GM04503 (cell line): ENCODE data around the gene CLPX.
"Not testable (repeated sequence)": the region's sequence is repeated elsewhere in the genome, so short reads cannot be mapped to it uniquely, and the experiment has no call there.

Experiments used
- DNase-seq: peaks from one replicate; pipeline ENCODE4 v3.0.0-alpha.2; 2012; ENCODE audit warnings: low read depth

CLPX gene

GRCh38 chr15:65206750-65207149 is 21.6 kb upstream of the CLPX start:
- no peak for DNase-seq

DNA sequence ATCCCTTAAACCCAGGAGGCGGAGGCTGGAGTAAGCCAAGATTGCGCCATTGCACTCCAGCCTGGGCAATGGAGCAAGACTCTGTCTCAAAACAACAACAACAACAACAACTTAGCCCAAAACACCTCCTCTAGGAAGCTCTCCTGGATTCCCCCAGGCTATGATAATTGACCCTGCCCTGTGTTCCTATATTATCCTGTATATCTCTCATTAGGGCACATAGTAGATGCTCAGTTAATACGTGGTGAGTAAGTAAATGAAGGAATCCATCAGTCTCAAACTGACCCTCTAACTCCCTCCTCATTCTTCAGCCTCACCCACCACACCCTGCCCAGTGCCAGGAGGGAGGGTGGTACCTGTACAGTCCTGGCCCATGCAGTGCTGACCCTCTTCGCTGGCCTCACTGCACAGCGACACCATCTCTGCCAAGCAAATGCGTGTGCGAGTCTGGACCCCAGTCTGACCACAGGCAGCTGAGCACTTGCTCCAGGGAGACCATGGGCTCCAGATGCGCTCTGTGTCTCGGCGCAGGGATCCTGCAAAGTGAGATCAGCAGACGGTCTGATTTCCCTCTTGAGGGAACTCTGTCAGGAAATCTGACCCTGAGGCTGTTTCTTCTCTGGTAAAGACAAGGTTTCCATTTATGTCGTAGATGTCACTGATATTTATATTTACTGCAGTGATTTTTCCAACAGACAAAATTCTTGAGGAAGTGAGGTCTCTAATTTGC is 20.0 kb upstream of the CLPX start:
- DNase-seq = no peak

DNA sequence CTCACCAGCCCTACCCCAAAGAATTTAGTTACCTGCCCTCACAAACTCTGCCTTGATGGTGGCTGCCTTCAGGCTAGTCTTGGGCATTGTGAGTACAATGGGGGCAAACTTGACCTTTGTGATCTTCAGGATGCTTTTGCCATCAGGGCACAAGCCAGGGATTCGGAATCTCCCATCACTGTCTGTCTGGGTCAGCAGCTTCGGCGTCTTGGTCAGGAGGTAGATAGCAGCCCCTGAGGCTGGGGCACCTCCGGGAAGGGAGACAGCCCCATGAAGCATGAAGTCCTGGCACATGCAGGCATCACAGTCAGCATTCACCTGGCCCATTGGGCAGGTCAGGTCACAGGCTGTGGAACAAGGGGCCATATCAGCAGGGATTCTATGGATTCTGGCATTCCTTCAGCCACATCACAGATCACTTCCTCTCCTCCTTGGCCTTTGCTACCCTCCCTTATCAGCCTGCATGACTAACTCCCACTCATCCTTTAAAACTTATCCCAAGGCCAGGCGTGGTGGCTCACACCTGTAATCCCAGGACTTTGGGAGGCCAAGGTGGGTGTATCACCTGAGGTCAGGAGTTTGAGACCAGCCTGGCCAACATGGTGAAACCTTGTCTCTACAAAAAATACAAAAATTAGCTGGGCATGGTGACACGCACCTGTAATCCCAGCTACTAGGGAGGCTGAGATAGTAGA is 19.2 kb upstream of the CLPX start:
- no peak for DNase-seq

DNA sequence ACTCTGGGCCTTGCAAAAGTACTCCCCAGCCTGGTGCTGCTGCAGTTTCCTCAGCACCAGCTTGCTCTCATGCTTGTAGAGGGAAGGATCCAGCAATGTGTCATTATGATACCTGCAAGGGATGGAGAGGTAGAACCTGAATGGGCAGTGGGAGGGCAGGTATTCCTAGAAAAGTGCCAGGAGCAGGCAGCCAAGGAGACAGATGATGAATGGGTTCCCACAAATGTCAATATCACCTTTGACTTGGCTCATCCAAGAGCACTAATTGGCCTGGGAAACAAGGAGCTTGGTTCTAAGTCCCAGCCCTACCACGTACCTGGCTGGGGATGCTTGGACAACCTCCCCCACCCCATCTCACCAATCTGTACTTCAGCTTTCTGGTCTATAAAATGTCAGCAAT is 16.8 kb upstream of the CLPX start:
- no peak for DNase-seq

GRCh38 chr15:65198571-65198970 is 13.4 kb upstream of the CLPX start:
- DNase-seq = no peak

- DNase-seq = no peak
These were observed 12.1 kb upstream of the CLPX start for GRCh38 chr15:65197337-65197645.

DNA sequence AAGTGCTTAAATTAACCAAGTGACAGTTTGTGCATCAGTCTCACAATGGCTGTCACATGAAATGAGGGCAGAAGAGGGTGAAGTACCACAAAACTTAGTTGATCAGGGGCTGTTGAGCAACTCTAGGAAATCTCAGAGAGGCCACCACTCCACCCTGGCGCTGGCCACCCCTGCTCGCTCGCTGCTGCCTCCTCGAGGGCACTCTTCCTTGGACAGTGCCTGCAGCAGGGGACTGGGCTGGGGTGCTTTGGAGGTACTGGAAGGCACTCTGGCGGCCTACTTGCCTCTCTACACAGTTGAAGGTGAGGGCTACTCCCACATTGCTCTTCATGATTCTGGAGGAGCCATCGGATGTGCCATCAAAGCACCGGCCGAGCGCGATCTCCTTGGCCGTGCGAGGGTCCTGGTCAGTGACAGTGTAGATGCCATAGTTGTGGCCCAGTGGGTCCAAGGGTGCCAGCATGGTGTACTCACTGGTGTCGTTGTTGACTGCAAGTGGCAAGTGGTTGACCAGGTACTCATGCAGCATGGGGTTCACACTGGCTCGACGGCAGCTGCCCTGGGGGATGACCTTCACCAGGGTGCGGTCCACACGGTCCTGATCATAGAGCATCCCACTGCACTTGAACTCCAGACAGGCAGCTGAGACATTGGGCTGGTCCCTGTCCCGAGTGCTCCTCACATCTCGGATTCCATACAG is 11.6 kb upstream of the CLPX start:
- DNase-seq = no peak

DNA sequence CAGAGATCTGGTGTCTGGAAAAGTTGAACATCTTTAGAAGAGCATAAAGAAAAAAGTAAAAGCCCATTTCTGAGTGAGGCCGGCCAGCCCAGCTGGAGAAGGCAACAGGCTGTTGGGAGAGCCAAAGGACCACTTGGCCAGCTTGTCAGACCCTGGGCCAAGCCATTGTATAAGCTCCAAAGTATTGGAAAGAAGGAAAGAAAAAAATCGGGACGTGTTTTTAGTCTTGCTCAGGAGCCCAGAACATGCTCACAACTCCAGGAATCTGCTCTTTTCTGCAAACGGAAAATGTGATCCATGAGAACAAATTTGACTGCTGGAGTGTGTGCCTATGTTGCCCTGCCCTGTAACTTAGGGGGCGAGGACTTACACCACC is 10.4 kb upstream of the CLPX start:
- DNase-seq = no peak

DNA sequence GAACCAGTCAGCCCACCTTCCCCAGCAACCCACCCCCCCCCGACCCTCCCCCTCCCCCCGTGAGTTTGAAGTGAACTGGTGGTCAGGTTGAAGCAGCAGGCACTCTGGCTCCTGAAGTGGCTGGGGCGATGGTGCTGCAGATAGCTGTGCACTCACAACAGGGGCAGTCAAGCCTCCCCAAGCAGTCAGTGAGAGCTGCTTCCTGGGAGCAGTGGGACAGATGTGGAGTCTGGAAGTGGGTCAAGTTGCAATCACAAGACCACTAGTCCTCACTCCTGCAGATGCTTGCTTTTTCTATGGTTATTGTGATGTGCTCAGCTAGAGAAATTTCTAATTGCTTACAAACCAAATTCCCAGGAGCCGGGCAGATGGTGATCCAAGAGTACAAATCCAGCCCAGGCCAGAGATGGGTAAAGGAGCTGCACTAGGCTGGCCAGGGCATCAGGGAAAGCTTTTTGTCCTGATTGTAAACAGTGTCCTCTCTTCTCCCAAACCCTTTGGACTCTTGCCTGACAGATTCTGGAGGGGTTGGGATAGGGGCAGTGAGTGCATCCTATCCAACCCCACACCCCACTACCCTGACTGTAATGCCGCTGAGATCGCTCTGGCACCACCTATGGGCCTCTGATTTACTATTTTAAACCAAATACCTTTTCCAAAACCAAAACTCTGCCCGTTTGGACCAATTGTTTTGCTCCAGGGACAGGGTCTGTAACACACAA is 9.8 kb upstream of the CLPX start:
- DNase-seq = no peak

GRCh38 chr15:65192016-65192415 is 6.9 kb upstream of the CLPX start:
- no peak for DNase-seq

DNA sequence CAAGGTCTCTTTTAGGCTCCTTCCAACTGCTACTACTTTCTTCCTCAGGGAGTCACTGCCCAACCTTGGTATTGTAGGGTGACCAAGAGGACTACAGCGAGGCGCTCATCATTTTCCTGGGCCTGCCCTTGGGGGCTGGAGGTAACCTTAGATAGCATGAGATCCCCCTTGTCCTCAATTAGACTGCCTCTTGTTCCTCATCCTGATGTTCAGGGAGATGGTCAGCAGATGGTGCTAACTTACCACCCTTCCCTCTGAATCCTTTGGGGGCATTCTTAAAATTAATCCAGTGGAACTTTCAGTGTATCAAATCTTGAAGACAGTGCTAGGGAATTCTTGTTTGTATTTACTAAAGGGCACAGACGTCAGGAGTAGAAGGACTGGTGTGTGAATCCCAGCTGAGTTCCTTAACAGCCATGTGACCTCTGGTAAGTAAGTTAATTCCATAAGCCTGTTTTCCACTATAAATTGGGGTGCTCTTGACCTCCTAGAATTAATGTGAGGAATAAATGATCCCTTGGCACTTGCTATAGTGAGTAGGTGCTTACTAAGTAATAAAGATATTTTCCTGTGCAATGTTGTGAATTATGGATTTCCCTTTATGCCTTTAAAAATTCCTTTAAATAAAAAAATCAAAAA is 4.1 kb upstream of the CLPX start:
- DNase-seq = no peak

DNA sequence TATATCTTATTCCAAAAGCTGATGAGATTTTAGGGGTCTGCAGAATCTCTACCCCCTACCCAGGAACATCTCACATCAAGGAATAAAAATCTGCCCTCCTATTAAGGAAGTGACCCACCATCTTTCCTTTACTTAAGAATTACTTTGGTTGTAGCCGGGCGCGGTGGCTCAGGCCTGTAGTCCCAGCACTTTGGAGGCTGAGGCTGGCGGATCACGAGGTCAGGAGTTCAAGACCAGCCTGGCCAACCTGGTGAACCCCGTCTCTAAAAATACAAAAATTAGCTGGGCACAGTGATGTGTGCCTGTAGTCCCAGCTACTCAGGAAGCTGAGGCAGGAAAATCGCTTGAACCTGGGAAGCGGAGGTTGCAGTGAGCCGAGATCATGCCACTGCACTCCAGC is 3.3 kb upstream of the CLPX start:
- not testable (repeated sequence) for DNase-seq

DNA sequence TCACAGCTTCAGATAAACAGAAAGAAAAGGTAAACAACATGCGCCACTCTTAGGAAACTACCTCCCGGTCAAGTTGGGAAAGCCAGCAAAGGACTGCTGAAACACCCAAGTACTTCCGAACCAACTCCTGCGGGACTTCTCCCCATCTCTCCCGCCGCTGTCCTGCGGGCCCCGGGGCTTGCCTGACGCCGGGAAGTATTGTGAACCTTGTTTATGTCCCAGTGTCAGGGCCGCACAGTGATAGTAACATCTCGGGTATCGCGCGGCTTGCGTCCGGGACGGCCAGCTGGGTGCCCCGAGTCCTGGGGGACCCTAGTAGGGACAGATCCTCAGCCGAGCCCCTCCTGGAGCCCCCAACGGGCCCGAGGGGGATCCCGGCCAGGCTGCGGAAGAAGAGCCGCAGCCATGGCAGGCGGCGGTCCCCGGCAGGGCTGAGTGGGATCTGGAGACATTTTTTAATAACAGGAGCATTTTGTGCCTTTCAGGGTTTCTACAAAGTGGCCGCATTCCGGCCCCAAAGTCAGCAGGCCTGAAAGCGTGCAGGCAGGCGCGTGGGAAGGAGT is 756 bp downstream of the CLPX start:
- DNase-seq = no peak

- no peak for DNase-seq
These were observed 1.3 kb downstream of the CLPX start for GRCh38 chr15:65183865-65184159.

DNA sequence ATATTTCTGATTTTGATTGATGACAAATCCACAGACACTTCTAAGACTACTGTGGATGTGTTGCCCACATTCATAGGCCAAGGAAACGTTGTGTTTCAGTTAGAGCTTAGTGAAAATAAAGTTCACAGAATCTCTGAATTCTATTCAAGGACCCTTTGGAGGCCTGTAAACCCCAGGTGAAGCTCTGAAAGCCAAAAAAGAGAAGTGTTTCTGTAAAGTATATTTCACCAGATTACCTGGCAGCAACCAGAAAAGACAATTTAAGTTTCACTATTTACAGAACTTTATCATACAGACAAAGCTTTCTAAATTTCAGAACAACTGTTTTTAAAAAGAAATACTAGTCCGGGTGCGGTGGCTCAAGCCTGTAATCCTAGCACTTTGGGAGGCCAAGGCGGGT is 2.6 kb downstream of the CLPX start:
- no peak for DNase-seq

DNA sequence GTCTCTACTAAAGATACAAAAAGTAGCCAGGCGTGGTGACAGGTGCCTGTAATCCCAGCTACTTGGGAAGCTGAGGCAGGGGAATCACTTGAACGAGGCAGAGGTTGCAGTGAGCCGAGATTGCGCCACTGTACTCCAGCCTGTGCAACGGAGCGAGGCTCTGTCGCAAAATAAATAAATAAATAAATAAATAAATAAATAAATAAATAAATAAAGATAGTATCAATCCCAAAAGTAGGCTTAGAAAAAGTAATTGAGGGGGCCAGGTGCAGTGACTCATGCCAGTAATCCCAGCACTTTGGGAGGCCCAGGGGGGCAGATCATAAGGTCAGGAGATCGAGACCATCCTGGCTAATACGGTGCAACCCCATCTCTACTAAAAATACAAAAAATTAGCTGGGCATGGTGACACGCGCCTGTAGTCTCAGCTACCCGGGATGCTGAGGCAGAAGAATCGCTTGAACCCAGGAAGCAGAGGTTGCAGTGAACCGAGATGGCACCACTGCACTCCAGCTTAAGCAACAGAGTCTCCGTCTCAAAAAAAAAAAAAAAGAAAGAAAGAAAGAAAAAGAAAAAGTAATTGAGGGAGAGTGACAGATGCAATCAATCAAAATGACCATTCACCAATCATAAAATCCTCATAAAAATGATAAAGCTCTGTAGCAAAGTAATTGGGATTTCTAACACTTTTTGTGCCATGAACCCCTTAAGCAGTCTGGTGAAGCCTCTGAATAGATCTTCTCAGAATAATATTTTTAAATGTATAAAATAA is 3.4 kb downstream of the CLPX start:
- DNase-seq = not testable (repeated sequence)

- no peak for DNase-seq
These were observed 5.0 kb downstream of the CLPX start for GRCh38 chr15:65180167-65180566.

DNA sequence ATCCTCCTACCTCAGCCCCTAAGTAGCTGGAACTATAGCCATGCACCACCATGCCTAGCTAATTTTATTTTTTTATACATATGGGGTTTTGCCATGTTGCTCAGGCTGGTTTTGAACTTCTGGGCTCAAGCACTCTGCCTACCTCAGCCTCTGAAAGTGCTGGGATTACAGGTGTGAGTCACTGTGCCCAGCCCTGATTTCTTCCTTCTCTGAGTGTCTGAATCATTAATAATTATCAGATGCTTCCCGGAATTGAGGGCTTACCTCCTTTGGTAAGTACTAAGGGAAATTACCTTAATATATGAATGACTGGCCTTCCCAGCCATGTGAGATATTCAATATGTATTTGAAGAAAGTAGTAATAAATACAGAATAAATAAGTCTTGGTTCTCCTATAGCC is 7.2 kb downstream of the CLPX start:
- DNase-seq = no peak

DNA sequence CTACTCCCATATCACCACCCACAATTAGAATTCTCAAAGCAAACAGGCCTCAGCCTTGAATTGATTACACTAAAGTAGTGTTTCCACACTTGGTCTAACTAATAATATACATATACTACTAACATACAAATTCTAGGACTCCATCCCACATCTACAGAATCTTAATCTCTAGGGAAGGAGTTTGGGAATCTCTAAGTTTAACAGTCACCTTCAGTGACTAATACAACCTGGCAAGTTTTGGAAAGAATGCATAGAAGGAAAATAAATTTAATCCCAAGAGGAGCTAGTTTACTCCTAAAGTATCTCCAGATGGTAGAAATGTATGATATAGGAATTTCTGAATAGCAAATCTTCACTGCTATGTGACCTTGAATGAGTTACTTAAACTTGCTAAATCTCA is 9.1 kb downstream of the CLPX start:
- no peak for DNase-seq

- no peak for DNase-seq
These were observed 9.6 kb downstream of the CLPX start for GRCh38 chr15:65175511-65175910.

DNA sequence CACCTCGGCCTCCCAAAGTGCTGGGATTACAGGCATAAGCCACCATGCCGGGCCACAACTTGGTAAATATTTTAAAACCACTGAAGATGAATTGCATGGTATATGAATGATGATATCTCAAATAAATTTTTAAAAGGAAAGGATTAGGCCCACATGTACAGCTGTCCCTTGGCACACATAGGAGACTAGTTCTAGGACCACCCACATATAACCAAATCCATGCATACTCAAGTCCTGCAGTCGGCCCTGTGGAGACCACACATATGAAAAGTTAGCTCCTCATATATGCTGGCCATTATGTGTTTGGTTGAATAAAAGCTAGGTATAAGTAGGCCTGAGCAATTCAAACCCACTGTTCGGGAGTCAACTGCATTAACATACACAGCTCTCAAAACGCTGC is 10.6 kb downstream of the CLPX start:
- no peak for DNase-seq

DNA sequence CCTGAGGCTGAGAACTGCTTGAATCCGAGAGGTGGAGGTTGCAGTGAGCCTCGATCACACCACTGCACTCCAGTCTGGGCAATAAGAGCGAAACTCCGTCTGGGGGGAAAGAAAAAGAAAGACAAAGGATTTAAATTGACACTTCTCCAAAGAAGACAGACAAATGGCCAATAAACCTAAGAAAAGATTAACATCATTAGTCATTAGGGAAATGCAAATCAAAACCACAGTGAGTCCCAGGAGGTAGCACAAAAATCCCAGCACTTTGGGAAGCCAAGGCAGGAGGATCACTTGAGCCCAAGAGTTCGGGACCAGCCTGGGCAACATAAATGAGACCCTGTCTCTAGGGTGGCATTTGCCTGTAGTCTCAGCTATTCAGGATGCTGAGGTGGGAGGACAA is 12.6 kb downstream of the CLPX start:
- no peak for DNase-seq
